Measurements from ENCODE around the gene LMNTD2.

LMNTD2 gene

DNA sequence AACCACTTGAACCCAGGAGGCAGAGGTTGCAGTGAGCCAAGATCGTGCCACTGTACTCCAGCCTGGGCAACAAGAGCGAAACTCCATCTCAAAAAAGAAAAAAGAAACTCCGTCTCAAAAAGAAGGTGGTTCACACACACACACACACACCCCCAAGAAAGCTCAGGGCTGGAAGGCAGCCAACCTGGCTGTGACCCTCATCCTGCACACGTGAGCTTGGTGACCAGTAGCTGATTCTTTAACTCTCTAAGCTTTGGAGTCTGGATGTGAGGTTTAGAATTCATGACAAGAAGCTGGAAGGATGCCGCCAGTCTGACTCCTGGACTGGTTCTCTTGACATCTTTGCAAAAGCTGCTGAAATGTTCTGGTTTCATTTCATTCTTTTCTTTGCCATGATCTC, 51.6 kb downstream of the LMNTD2 start:
- DNase-seq: no peak

GRCh38 chr11:507727-508515, 52.6 kb downstream of the LMNTD2 start:
- no peak for DNase-seq

GRCh38 chr11:506995-507726, 53.4 kb downstream of the LMNTD2 start, which contains the start of gene RNH1:
Gene RNH1, minus strand, starts transcription at chr11:507242. Its CDS starts 5,080 bp downstream, at chr11:502162.
- DNase-seq: peak; percentile 51

DNA sequence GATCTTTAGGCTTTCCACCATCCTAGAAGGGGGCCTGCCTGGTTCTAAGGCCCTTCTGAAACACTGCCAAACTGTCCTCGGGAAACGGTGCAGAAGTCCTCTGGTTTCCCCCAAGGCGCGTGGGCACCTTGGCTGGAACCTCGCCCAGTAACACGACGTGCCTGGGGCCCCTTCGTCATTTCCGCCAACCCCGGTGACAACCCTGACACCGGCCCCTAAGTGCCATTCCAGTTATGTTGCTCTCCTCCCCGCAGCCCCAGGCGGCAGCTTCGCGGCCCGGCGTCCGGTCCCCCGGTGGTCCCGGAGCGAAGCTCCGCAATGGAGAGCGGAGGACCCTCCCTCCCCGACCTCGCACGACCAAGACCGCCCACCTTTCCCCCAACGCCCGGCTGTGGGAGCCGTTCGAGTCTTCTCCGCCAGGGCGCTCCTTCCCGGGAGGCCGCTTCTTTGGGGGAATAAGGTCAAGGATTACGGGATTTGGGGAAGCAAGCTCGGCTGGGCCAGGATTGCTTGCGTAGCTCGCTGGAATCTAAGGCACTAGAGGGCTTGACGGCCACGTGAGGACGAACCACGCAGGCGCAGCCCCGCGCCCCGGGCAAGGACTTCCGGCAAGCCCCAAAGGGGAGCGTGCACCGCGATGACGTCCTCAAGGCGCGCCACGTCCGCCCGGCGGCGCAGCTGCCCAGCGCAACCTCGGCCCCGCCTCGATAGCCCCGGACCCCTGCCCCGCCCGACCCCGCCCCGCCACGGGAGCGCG, 54.1 kb downstream of the LMNTD2 start:
- DNase-seq: peak; percentile 96

DNA sequence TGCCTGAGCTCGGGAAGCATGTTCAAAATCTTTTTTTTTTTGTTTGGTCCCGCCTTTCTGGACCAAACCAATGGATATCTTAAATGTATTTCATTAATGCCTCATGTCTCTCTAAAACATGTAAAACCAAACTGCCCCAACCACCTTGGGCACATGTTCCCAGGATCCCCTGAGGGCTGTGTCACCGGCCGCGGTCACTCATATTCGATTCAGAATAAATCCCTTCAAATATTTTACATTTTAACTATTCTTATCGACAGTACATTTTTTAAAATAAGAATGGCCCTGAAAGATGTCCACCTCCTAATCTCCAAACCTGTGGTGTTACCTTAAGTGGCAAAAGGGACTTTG, 55.6 kb downstream of the LMNTD2 start:
- no peak for DNase-seq
